ENCODE measurements around the gene SRPX2.

Gene SRPX2

GRCh38 chrX:100643956-100644860, at the start of gene SRPX2:
Gene SRPX2, plus strand, starts transcription at chrX:100644199. Its CDS starts 2,124 bp downstream, at chrX:100646323.
- no peak for DNase-seq

- DNase-seq, result no peak
Measured at GRCh38 chrX:100596601-100597000, 47.4 kb upstream of the SRPX2 start.

DNA sequence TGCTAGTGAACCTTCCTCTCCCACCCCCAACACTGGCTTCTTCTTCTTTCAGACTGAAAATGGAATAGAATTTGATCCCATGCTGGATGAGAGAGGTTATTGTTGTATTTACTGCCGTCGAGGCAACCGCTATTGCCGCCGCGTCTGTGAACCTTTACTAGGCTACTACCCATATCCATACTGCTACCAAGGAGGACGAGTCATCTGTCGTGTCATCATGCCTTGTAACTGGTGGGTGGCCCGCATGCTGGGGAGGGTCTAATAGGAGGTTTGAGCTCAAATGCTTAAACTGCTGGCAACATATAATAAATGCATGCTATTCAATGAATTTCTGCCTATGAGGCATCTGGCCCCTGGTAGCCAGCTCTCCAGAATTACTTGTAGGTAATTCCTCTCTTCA, 44.5 kb upstream of the SRPX2 start:
- DNase-seq, result no peak

DNA sequence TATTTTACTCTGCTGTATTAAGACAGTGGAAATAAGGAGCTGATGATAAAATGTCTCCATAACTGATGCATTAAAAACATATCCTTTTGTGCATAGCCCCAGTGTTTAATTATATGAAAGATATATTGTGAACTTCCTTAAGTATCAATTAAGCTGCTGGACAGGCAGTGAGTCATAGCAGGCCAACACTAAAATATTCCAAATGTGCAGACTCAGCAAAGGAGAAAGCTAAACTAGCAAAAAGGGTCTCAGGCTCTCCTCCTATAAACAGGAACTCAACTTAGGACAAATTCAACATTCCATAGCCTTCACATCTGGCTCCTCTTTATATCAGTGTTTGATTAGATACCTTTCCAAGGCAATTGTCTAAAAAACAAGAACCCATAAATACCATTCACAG, 43.7 kb upstream of the SRPX2 start:
- no peak for DNase-seq

DNA sequence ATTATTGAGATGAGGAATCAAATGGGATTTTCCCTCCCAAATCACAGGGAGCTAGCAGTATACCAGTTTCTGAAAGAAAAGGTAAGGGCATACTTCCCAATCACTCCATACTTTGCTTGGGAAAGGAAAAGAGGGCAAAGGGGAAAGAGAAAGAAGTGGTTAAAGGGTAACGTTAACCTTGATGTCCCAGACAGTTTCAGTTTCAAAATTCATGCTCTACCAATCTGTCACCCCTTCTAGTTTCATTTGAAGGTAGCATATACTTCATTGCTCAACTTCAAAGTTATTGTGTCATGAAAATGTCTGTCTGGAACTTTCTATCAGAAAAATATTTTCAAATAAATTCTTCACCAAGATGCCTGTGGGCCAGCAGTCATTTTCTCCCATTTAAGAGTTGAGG, 43.2 kb upstream of the SRPX2 start:
- DNase-seq, result no peak

DNA sequence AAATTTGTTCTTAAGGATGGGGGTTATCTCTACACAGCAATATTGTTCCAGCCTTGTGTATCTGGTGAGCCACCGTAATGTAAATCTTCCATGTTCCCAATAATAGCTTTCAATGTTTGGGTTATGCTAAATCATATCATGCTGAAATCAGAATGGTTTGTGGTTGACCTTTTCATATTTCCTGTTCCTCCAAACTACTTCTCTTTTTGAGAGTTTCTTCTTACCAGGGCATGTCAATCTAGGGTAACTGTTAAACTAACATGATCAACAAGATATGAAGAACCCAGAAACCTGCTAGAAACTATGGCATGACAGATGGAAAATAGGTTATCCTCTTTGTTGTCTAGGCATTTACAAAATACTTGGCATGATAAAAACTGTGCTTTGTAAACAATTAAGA, 37.2 kb upstream of the SRPX2 start:
- no peak for DNase-seq

GRCh38 chrX:100609591-100609990, 34.4 kb upstream of the SRPX2 start:
- DNase-seq, result no peak

DNA sequence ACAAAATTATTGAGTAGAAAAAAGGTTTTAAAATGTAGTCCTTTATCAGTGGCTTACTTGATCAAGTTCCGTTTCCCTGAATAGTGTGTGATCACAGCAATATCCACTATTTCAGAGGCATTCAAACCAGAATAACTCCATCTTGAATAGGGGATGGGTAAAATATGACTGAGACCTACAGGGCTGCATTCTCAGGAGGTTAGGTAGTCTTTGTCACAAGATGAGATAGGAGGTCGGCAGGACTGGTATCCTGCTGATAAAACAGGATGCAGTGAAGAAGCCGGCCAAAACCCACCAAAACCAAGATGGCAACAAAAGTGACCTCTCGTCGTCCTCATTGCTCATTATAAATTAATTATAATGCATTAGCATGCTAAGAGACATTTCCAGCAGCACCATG, 32.0 kb upstream of the SRPX2 start:
- no peak for DNase-seq

DNA sequence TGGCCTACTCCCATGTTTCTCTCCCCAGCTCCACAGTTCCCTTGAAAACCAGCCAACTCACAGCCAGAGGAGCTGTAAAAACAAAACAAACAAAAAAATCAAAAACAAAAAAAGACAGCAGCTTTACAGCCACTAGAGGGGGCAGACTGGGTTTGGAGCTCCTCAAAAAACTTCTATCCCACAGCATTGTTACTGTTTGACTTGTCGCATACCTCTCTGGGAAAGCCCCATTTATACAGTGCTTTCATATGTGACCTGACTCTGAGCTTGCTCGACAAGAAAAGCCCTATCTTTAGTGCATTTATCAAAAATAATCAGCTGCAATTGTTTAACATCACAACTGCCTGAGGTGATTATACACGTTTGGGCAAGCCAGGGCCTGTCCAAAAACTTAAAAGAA, 29.0 kb upstream of the SRPX2 start:
- DNase-seq, result peak; percentile 8

DNA sequence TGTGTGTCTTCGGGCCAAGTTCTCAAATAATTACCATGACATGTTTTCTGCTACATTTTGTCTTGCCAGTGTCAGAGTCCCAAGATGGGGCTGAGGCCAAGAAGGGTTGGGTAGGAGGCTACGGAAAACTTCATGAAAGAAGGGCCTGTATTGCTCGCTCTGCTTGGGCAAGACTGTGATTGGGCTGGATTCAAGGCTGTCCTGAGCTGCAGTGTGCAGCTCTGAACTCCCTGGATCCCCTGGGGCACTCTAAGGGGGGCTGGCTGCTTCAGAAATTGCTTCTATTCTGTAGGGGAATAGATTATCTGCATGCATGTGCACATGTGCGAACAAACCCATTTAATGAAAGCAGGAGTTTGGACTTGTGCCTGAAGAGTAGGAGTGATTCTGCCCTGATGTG, 21.0 kb upstream of the SRPX2 start:
- DNase-seq, result no peak

- peak; percentile 26 for DNase-seq
Measured at GRCh38 chrX:100625985-100626491, 18.0 kb upstream of the SRPX2 start.

GRCh38 chrX:100635040-100635439, 9.0 kb upstream of the SRPX2 start:
- no peak for DNase-seq

DNA sequence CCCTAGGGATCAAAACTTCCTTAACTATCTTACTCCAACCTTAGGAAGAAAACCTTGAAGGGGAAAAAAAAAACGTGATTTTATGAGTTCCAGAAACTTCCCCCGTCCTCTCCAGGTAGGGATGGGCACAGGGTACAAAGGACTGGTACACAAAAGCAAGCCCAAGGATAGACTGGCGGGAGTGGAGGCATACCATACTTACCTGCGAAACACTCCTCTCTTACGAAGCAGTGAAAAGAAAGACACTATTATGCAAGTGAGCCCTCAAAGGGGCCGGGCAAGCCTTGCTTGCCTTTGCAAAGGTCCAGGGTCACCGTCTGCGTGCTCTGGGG, 8.0 kb upstream of the SRPX2 start:
- DNase-seq, result no peak

DNA sequence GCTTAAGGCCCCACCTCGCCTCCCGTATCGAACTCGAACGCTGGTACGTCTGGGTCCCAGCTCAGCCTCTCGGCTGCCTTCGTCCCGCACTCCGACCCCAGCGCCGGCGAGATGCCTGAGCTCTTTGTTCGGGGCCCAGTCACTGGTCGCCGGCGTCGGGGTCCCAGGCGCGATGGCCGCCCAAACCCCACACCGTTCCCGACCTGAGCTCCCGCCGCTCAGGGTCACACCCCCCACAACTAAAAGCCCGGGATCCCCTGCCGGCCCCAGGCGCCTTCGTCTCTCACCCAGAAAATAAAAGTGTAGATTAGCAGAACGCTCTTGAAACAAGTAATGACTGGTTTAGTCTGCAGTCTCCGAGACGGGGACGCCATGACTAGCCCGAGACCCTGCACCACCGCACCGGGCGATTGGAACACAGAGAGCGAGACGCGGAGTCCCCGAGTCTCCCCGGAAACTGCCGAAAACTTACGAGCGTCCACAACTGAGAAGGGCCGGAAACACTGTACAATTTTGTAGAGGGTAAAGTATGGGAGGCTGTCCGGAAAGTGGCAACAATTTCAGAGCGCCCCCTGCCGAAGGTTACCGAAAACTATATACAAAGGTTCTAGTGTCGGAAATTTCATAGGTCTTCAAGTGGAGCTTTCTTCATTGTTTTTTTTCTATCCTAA, 7.5 kb upstream of the SRPX2 start, which contains the start of gene TSPAN6:
TSS of gene TSPAN6 (minus strand) at position 486 of the 671 bp plus-strand sequence. CDS start at position 374, 112 bp downstream.
- no peak for DNase-seq

GRCh38 chrX:100642290-100642689, 1.7 kb upstream of the SRPX2 start:
- DNase-seq, result no peak

GRCh38 chrX:100643212-100643611, 787 bp upstream of the SRPX2 start:
- DNase-seq, result no peak

DNA sequence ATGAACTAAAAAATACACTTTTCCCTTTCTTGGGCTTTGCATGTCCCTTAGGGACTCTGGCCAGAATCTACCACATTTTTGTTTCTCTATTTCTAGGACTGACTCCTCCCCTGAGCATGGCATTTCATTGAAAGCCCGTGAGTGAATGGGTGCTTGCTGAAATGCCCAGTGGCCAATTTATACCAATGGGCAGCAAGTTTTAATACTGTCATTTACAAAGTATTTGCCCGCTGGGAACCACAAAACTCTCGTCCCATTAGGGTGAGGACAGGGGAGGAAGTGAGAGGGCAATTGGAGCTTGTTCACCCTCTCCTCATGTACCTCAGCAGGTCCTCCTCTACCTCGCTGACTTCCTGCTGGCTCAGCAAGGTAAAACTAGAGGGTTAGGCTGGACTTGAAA, 1.1 kb downstream of the SRPX2 start:
- peak; percentile 21 for DNase-seq

DNA sequence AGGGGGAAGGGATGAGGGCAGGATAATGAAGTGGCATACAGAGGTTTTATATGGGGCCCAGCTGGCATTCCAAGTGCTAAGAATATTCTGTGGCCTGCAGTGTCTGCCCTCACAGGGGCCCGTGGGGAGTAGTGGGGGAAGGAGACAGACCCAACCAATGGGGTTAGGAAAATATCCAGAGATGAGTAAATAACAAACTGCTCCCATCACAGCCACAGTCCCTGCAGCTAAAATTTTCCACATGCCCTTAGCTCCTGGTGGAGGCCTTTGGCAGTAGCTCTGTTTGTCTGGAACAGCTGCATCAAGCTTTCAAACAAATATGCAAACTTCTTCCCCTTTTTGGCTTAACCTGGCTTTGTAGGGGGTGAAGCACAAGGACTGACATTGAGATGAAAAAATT, 3.1 kb downstream of the SRPX2 start:
- DNase-seq, result no peak

DNA sequence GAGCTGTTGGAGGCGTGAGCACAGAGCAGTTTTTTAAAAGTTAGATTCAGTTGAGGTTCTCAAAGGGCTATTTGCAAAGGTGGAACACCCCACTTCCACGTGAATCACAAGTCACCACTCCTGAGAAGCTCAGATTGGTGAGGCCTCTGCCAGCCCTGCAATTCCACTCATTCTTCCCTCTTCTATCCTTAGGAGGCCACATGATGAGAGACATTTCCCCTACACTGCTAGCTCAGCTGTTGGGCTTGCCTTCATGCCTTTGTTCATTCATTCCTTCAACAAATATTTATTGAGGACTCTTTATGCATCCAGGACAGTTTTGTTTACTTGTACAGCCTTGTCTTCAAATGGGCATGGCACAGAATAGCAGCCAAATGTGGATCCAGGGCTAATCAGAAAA, 3.7 kb downstream of the SRPX2 start:
- DNase-seq, result no peak

DNA sequence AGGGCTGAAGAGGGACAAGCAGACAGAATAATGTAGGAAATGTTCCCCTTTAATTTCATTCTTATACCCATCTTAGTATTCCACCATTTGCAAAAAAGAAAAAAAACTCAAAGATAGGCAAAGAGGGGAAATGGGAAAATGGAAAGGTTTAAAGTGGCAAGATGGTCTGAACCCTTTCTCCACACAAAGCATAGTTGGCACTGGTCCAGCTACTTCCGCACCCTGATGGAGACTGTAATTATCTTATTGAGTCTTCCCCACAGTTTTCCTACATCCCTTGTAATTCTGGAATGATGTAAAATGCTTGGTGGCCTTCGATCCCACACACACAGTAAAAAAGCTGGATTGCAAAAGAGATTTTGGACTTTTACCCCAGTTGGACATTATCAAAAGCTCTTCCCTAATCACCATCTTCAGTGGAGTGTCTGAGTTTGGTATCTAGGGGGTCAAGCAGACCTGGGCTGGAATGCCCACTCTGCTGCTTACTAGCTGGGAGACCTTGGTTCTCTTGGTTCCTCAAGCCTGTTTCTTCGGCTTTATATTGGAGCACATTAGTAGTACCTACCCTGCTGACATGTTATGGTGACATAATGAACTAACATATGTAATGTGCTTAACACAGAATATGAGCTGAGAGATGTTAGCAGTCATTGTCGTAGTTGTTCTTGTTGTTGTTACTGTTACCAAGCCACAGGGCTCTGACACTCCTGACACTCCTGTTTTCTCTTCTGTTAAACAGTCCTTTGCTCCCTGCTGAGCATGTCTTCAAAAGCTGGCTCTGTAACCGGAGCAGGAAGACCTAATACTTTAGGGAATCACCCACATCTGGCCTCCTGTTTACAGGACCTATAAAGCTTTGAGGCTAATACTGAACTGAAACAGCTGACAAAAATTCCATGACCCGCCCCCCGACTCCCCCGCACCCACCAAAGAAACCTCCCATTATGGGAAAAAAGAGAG, 4.7 kb downstream of the SRPX2 start:
- DNase-seq, result no peak

DNA sequence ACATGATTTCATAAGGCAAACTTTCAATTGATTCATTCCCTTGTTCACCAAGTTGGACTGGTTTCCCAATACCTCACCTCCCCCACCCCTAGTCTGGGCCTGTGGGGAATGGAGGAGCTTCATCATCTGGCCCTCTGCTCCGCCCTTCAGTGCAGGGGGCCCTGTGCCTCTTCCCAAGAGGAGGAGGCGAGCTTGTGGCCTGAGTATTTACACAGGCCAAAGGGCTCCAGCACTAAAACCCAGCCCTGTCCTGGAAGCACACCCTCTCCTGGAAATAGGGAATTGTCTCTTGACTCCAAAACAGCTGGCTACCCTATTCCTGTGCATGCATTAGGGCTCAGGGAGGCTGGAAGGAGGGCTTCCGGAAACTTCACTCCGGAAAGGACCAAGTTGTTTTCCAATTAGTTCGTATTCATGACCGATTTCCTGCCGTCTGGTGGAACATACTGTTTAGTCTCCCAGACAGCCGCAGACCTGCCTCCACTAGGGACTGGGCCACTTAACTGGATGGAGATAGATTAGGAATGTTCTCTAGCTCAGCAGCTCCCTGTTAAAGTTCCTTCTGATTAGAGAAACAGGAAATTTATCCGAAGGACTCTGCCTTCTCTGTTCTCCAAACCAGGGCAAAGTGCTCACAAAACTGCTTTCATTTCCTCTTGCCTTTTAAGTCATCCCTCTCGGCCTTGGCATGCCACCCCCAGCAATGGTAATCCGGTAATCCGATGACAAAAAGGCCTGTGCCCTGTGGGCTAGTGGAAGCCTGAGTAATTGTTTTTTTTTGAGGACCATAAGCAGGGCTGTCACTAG, 5.8 kb downstream of the SRPX2 start:
- no peak for DNase-seq

GRCh38 chrX:100650841-100651240, 6.8 kb downstream of the SRPX2 start:
- no peak for DNase-seq

All from RPMI8226 (cell line).